Left ventricle myocardium inferior (tissue), 1 donor: ENCODE results near the gene PSMD7. TPM values are rescaled to one million over a fixed set of nuclear protein-coding genes. Genes with fewer than 3 reads are reported as not detected.

Experiments used
- DNase-seq: peaks from one replicate; pipeline ENCODE4 v3.0.0-alpha.2; 2020
- H3K27ac ChIP-seq: fragments of 200-600 bp; replicated peaks from 2 replicates; pipeline ENCODE4 v1.8.0; 2021
- H3K27me3 ChIP-seq: fragments of 200-600 bp; 2 replicates; pipeline ENCODE4 v1.8.0; 2021; ENCODE audit warnings: low read depth
- H3K36me3 ChIP-seq: fragments of 200-600 bp; 2 replicates; pipeline ENCODE4 v1.8.0; 2021
- H3K4me1 ChIP-seq: fragments of 200-600 bp; 2 replicates; pipeline ENCODE4 v1.8.0; 2021
- H3K4me3 ChIP-seq: fragments of 200-600 bp; 2 replicates; pipeline ENCODE4 v1.8.0; 2021; ENCODE audit warnings: mild to moderate bottlenecking, moderate library complexity
- H3K9me3 ChIP-seq: fragments of 200-600 bp; replicated peaks from 2 replicates; pipeline ENCODE4 v1.8.0; 2021
- CTCF ChIP-seq: fragments of 200-600 bp; IDR thresholded peaks from 2 replicates; pipeline ENCODE4 v1.8.0; 2021; ENCODE audit warnings: antibody characterized with exemption, mild to moderate bottlenecking, borderline replicate concordance
- intact Hi-C: fragments of 100-400 bp; cut with micrococcal nuclease; formaldehyde crosslinking; loops from one replicate; pipeline ENCODE4 v1.11.0; 2022
- total RNA-seq: library from RNA; stranded (reverse); fragmentation: NEBNext Ultra II Directional; extraction: Animal tissue kit (Norgen Biotek cat#: 25700); gene quantifications from one replicate; pipeline ENCODE4 v1.2.1, GENCODE V29; 2021
- donor health status: DM: no; HTN: yes; CAD: no; lungs with severe emphysema.

PSMD7 gene
- total RNA-seq, 1 donor from 2014 or later, result 123 TPM

GRCh38 chr16:74275711-74276110 is 20.9 kb upstream of the PSMD7 start:
- intact Hi-C loops, result no loop called here
- Histone ChIP-seq H3K36me3 (no peaks in the 10 kb centered on the region), H3K4me1 (no peaks in the 10 kb centered on the region), H3K4me3 (no peak overlapping the region), H3K27me3 (no peaks in the 10 kb centered on the region), H3K27ac (no peak overlapping the region), H3K9me3 (no peaks in the 10 kb centered on the region)
- no peak for TF ChIP-seq CTCF
- DNase-seq, result no peak

GRCh38 chr16:74277974-74278373 is 18.6 kb upstream of the PSMD7 start:
- no peaks in the 10 kb centered on the region for H3K27me3 ChIP-seq
- no peaks in the 10 kb centered on the region for H3K36me3 ChIP-seq
- TF ChIP-seq CTCF, result no peak
- no peak overlapping the region for H3K27ac ChIP-seq
- H3K4me1 ChIP-seq, result no peaks in the 10 kb centered on the region
- DNase-seq, result no peak
- no peak overlapping the region for H3K4me3 ChIP-seq
- no peaks in the 10 kb centered on the region for H3K9me3 ChIP-seq
- intact Hi-C loops, result no loop called here

GRCh38 chr16:74279266-74279665 is 17.3 kb upstream of the PSMD7 start:
- no peaks in the 10 kb centered on the region for H3K27me3 ChIP-seq
- no peaks in the 10 kb centered on the region for H3K36me3 ChIP-seq
- intact Hi-C loops, result no loop called here
- DNase-seq, result no peak
- no peak overlapping the region for H3K4me3 ChIP-seq
- H3K4me1 ChIP-seq, result no peaks in the 10 kb centered on the region
- no peaks in the 10 kb centered on the region for H3K9me3 ChIP-seq
- H3K27ac ChIP-seq, result no peak overlapping the region
- no peak for TF ChIP-seq CTCF

- Histone ChIP-seq H3K27me3 (no peaks in the 10 kb centered on the region), H3K36me3 (no peaks in the 10 kb centered on the region), H3K4me1 (no peaks in the 10 kb centered on the region), H3K27ac (no peak overlapping the region), H3K4me3 (no peak overlapping the region), H3K9me3 (no peaks in the 10 kb centered on the region)
- DNase-seq, result no peak
- intact Hi-C loops, result no loop called here
- no peak for TF ChIP-seq CTCF
These were observed 16.8 kb upstream of the PSMD7 start for GRCh38 chr16:74279805-74280204.

- Histone ChIP-seq H3K27ac (no peak overlapping the region), H3K36me3 (no peaks in the 10 kb centered on the region), H3K4me1 (no peaks in the 10 kb centered on the region), H3K27me3 (no peaks in the 10 kb centered on the region), H3K4me3 (no peak overlapping the region), H3K9me3 (no peaks in the 10 kb centered on the region)
- DNase-seq, result no peak
- no peak for TF ChIP-seq CTCF
- intact Hi-C loops, result no loop called here
These were observed 16.2 kb upstream of the PSMD7 start for GRCh38 chr16:74280448-74280847.

GRCh38 chr16:74281300-74281699 is 15.3 kb upstream of the PSMD7 start:
- no peak for DNase-seq

More at GRCh38 chr16:74281300-74281699, 15.3 kb upstream of the PSMD7 start:
- Histone ChIP-seq H3K36me3 (no peaks in the 10 kb centered on the region), H3K4me3 (no peak overlapping the region), H3K4me1 (no peaks in the 10 kb centered on the region), H3K27ac (no peak overlapping the region), H3K9me3 (no peaks in the 10 kb centered on the region), H3K27me3 (no peaks in the 10 kb centered on the region)
- TF ChIP-seq CTCF, result no peak
- intact Hi-C loops, result no loop called here
